ENCODE data around the gene FBXO24. TPM values are rescaled to one million over a fixed set of nuclear protein-coding genes. Genes with fewer than 3 reads are reported as not detected.

FBXO24 gene
- polyA plus RNA-seq, 1 donor (not counting 4 experiments of a cell fraction or from before 2014, with no cell fraction given), result 0.22 TPM

- Histone ChIP-seq H2AFZ (ENCODE audit: control insufficient read depth, low read length) (no peak within 1 kb of the TSS), H3K4me2 (ENCODE audit: control insufficient read depth, extremely low read depth, insufficient read depth, low read depth, low read length) (no peak within 1 kb of the TSS), H3K9me1 (ENCODE audit: control insufficient read depth, extremely low read depth, insufficient read depth, low read length) (no peaks in the 10 kb centered on the region), H4K20me1 (ENCODE audit: control insufficient read depth, extremely low read depth, insufficient read depth, low read length) (no peaks in the 10 kb centered on the region), H3K4me1 (ENCODE audit: control insufficient read depth, extremely low read depth, insufficient read depth, low read length) (no peaks in the 10 kb centered on the region), H3K9me3 (ENCODE audit: control insufficient read depth, low read depth, low read length) (no peaks in the 10 kb centered on the region), H3K27me3 (ENCODE audit: control insufficient read depth, extremely low read depth, insufficient read depth, low read length) (no peaks in the 10 kb centered on the region), H3K9ac (ENCODE audit: control insufficient read depth, extremely low read depth, insufficient read depth, low read length) (no peak within 1 kb of the TSS), H3K4me3 (ENCODE audit: control insufficient read depth in 2 of 3, extremely low read depth in 1 of 3, insufficient read depth in 2 of 3, low read depth in 1 of 3, low read length in 3 of 3) (no peak within 1 kb of the TSS), H3K27ac (ENCODE audit: control insufficient read depth, insufficient read depth, low read length) (no peak within 1 kb of the TSS), H3K36me3 (ENCODE audit: control insufficient read depth in 2 of 2, extremely low read depth in 1 of 2, insufficient read depth in 2 of 2, low read length in 2 of 2) (no peaks in the 10 kb centered on the region), H3K79me2 (ENCODE audit: control insufficient read depth, insufficient read depth, low read length) (no peaks in the 10 kb centered on the region)
- no peak for DNase-seq (ENCODE audit: low read depth, low spot score)
- TF ChIP-seq EZH2 (IDR thresholded peaks at IDR 0.05; ENCODE audit: low read length) (no peak), CTCF (optimal IDR thresholded peaks at IDR 0.05 in 1 of 3, IDR thresholded peaks at IDR 0.05 in 1 of 3, conservative IDR thresholded peaks at IDR 0.05 in 1 of 3; ENCODE audit: extremely low read depth in 1 of 3, insufficient read depth in 2 of 3, low read length in 3 of 3) (no peak)
- no peak for FAIRE-seq
- dilution Hi-C loops (cut with MboI; ENCODE audit: extremely low pct_ligation_motif_present, low sequenced_read_pairs), result no loop called here
Observed at GRCh38 chr7:100641463-100641859, 55.3 kb downstream of the FBXO24 start, which contains the start of gene TFR2. Gene TFR2, minus strand, starts transcription at chr7:100641552. Its CDS starts 43 bp downstream, at chr7:100641509.

GRCh38 chr7:100641860-100642533, 55.9 kb downstream of the FBXO24 start:
- no peaks in the 10 kb centered on the region for H3K36me3 ChIP-seq (ENCODE audit: control insufficient read depth in 2 of 2, extremely low read depth in 1 of 2, insufficient read depth in 2 of 2, low read length in 2 of 2)
- no peaks in the 10 kb centered on the region for H3K9me1 ChIP-seq (ENCODE audit: control insufficient read depth, extremely low read depth, insufficient read depth, low read length)
- TF ChIP-seq CTCF (optimal IDR thresholded peaks at IDR 0.05 in 1 of 3, IDR thresholded peaks at IDR 0.05 in 1 of 3, conservative IDR thresholded peaks at IDR 0.05 in 1 of 3; ENCODE audit: extremely low read depth in 1 of 3, insufficient read depth in 2 of 3, low read length in 3 of 3) (no peak), EZH2 (IDR thresholded peaks at IDR 0.05; ENCODE audit: low read length) (no peak)
- DNase-seq (ENCODE audit: low read depth, low spot score) (no peak), FAIRE-seq (no peak)
- no peak overlapping the region for H3K27ac ChIP-seq (ENCODE audit: control insufficient read depth, insufficient read depth, low read length)
- no peaks in the 10 kb centered on the region for H3K27me3 ChIP-seq (ENCODE audit: control insufficient read depth, extremely low read depth, insufficient read depth, low read length)
- dilution Hi-C loops (cut with MboI; ENCODE audit: extremely low pct_ligation_motif_present, low sequenced_read_pairs), result no loop called here
- no peaks in the 10 kb centered on the region for H3K79me2 ChIP-seq (ENCODE audit: control insufficient read depth, insufficient read depth, low read length)
- no peak overlapping the region for H3K4me2 ChIP-seq (ENCODE audit: control insufficient read depth, extremely low read depth, insufficient read depth, low read depth, low read length)
- H2AFZ ChIP-seq (ENCODE audit: control insufficient read depth, low read length), result no peak overlapping the region
- no peaks in the 10 kb centered on the region for H3K4me1 ChIP-seq (ENCODE audit: control insufficient read depth, extremely low read depth, insufficient read depth, low read length)
- no peak overlapping the region for H3K4me3 ChIP-seq (ENCODE audit: control insufficient read depth in 2 of 3, extremely low read depth in 1 of 3, insufficient read depth in 2 of 3, low read depth in 1 of 3, low read length in 3 of 3)
- no peaks in the 10 kb centered on the region for H3K9me3 ChIP-seq (ENCODE audit: control insufficient read depth, low read depth, low read length)
- no peaks in the 10 kb centered on the region for H4K20me1 ChIP-seq (ENCODE audit: control insufficient read depth, extremely low read depth, insufficient read depth, low read length)
- no peak overlapping the region for H3K9ac ChIP-seq (ENCODE audit: control insufficient read depth, extremely low read depth, insufficient read depth, low read length)
